ENCODE results near the gene SAA4. TPM values are rescaled to one million over a fixed set of nuclear protein-coding genes. Genes with fewer than 3 reads are reported as not detected.
"Not testable (repeated sequence)": the region's sequence is repeated elsewhere in the genome, so short reads cannot be mapped to it uniquely, and the experiment has no call there.

The SAA4 gene
- total RNA-seq, 2 experiments from 2014 or later: not detected

DNA sequence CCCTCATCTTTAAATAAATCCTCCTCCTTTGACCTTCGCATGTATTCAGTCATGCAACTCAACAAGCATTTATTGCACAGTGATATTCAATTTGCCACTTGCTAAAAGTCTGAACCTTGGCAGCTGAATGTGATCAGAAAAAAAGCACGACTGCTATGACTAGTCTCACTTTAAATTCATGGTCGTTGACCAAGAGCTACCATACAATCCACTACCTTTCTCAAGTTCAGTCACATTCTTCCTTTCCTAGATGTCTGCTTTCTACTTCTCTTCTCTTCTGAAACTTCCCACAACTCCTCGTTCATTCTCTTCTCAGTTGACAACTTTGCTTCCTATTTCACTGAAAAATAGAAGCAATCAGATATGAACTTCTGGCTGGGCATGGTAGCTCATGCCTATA lies 27.4 kb upstream of the SAA4 start:
- H3K36me3 Mint-ChIP-seq: no peaks in the 10 kb centered on the region
- peaks cover 10% of the 10 kb centered on the region for H3K4me1 Mint-ChIP-seq (ENCODE audit: low read depth)
- H3K4me3 Mint-ChIP-seq: no peak overlapping the region
- H3K27me3 Mint-ChIP-seq: no peaks in the 10 kb centered on the region
- intact Hi-C loops (cut with micrococcal nuclease): no loop called here
- no peak for DNase-seq
- H3K9me3 Mint-ChIP-seq: no peaks in the 10 kb centered on the region
- H3K27ac Mint-ChIP-seq: no peak overlapping the region
- ChIA-PET POLR2A (no interaction called here), CTCF (interaction anchor here (0.6 to 1.1 kb wide), 2 partner anchors 17 to 20 kb away, joined by 3 to 6 read pairs; no protein-coding TSS in a partner anchor)

DNA sequence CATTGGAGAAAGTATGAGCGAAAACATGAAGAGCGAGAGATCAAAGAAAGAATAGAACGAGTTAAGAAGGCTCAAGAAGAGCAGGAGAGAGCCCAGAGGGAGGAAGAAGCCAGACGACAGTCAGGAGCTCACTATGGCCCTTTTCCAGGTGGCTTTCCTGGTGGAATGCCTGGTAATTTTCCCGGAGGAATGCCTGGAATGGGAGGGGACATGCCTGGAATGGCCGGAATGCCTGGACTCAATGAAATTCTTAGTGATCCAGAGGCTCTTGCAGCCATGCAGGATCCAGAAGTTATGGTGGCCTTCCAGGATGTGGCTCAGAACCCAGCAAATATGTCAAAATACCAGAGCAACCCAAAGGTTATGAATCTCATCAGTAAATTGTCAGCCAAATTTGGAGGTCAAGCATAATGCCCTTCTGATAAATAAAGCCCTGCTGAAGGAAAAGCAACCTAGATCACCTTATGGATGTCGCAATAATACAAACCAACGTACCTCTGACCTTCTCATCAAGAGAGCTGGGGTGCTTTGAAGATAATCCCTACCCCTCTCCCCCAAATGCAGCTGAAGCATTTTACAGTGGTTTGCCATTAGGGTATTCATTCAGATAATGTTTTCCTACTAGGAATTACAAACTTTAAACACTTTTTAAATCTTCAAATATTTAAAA lies 26.2 kb upstream of the SAA4 start:
- CTCF ChIA-PET; H3K36me3 Mint-ChIP-seq; H3K27ac Mint-ChIP-seq; POLR2A ChIA-PET; H3K4me3 Mint-ChIP-seq; intact Hi-C loops (cut with micrococcal nuclease); H3K4me1 Mint-ChIP-seq (ENCODE audit: low read depth); DNase-seq; H3K27me3 Mint-ChIP-seq; H3K9me3 Mint-ChIP-seq: not testable (repeated sequence)

DNA sequence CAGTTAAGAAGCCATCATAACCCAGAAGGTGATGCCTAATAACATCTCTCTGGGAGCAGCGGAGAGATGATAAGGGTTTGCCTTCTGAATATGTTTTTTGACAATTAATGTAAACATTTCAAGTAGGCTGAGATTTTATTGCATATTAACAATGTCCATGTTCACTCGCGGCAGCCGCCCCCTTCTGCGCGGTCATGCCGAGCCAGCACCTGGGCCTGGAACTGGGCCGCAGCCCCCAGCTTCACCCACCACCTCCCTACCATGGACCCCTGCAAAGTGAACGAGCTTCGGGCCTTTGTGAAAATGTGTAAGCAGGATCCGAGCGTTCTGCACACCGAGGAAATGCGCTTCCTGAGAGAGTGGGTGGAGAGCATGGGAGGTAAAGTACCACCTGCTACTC lies 25.1 kb upstream of the SAA4 start:
- intact Hi-C loops (cut with micrococcal nuclease): no loop called here
- Mint-ChIP-seq H3K4me3 (no peak overlapping the region), H3K36me3 (no peaks in the 10 kb centered on the region), H3K27ac (no peak overlapping the region), H3K9me3 (no peaks in the 10 kb centered on the region), H3K27me3 (no peaks in the 10 kb centered on the region), H3K4me1 (ENCODE audit: low read depth) (peaks cover 2% of the 10 kb centered on the region)
- ChIA-PET POLR2A (no interaction called here), CTCF (no interaction called here)
- no peak for DNase-seq

DNA sequence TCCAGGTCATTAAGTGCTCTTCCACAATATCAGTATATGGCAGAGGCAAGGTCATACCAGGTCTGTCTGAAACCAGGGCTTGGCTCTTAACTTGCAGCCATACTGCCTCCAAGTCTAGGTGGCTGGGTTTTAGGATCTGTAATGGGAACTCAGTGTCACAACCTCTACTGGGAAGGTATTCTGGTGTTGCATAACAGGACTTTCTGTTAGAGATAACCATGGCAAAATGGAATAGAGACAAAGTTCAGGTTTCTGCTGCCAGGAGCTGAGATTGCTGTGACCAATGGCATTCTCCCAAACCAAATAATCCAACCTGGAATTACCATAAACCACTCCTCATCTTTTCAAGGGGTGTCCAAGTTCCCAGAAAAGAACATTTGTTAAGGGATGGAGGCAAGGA lies 22.7 kb upstream of the SAA4 start:
- DNase-seq: no peak
- no peak overlapping the region for H3K27ac Mint-ChIP-seq
- intact Hi-C loops (cut with micrococcal nuclease): no loop called here
- H3K4me1 Mint-ChIP-seq (ENCODE audit: low read depth): peaks cover 2% of the 10 kb centered on the region
- no peaks in the 10 kb centered on the region for H3K9me3 Mint-ChIP-seq
- ChIA-PET CTCF (interaction anchor here (1.6 kb wide), 1 partner anchor 15 kb away, joined by 5 read pairs; no protein-coding TSS in a partner anchor), POLR2A (no interaction called here)
- no peak overlapping the region for H3K4me3 Mint-ChIP-seq
- no peaks in the 10 kb centered on the region for H3K36me3 Mint-ChIP-seq
- no peaks in the 10 kb centered on the region for H3K27me3 Mint-ChIP-seq

DNA sequence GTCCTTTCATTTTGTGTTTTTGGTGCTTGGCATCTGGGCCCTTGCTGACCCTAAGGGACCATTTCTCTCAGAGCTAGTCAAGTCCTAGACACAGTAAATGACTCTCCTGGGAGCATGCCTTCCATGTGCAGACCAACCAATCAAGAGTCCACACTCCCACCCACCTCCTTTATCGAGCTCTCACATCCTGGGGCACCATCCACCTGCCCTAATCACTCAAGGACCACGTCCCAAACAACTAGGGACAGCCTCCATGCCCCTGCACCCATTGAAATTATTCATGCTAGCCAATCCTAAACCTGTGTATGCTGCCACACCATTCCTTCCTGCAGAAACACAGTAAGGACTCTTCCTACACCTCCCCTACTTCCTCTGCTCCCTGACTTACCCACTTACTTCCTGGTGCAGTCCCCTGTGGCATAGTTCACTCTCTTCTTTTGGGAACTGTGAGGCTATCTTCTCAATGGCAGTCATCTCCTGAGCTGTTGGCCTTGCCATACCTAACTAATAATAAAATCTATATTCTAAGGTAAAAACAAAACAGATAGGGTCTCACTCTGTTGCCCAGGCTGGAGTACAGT lies 18.3 kb upstream of the SAA4 start:
- Mint-ChIP-seq H3K27ac (no peak overlapping the region), H3K9me3 (no peaks in the 10 kb centered on the region), H3K36me3 (no peaks in the 10 kb centered on the region), H3K4me1 (ENCODE audit: low read depth) (no peaks in the 10 kb centered on the region), H3K27me3 (no peaks in the 10 kb centered on the region), H3K4me3 (no peak overlapping the region)
- no peak for DNase-seq
- ChIA-PET POLR2A (no interaction called here), CTCF (no interaction called here)
- intact Hi-C loops (cut with micrococcal nuclease): no loop called here

DNA sequence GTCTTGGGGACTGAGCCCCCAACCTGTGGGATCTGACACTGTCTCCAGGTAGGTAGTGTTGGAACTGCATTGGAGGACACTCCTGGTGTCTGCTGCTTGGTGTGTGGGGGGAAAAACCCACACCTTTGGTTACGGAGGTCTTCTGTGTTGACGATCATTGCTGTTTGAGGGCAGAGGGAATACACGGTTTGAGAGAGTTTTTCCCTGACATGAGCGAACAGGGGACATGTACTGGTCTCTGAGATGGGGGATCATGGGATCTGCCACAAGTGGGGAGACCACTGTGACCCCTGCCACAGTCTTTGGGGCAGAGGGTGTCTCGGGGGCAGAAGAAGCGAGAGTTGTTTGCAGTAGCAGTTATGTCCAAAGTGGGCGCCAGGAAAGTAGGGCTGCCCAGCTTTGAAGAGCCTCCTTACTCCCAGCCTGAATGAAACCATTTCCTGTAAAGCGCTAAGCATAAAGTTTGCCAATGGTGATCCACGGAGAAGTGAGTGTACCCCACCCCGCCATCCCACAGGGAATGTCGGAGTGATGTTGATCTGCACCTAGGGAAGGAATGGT lies 17.3 kb upstream of the SAA4 start:
- ChIA-PET POLR2A (no interaction called here), CTCF (no interaction called here)
- Mint-ChIP-seq H3K27ac (no peak overlapping the region), H3K9me3 (no peaks in the 10 kb centered on the region), H3K36me3 (no peaks in the 10 kb centered on the region), H3K27me3 (no peaks in the 10 kb centered on the region), H3K4me1 (ENCODE audit: low read depth) (no peaks in the 10 kb centered on the region), H3K4me3 (no peak overlapping the region)
- intact Hi-C loops (cut with micrococcal nuclease): no loop called here
- DNase-seq: no peak

DNA sequence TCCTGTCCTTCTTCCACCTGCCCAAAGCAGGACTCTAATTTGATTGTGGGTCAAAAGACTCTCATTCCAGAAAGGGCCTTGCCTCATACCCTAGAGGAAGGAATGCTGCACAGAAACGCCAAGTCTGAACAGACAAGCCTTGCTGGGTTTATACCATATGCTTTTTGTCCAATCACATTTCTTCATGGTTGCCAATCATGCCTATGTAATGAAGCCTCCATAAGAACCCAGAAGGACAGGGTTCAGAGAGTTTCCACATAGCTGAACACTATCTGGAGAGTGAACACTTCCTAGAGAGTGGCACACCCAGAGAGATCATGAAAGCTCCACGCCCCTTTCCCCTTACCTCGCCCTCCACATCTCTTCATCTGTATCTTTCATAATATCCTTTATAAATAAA lies 16.6 kb upstream of the SAA4 start:
- ChIA-PET POLR2A (no interaction called here), CTCF (interaction anchor here (1.5 kb wide), 1 partner anchor 9 kb away, joined by 9 read pairs; no protein-coding TSS in a partner anchor)
- Mint-ChIP-seq H3K27me3 (no peaks in the 10 kb centered on the region), H3K4me1 (ENCODE audit: low read depth) (no peaks in the 10 kb centered on the region), H3K4me3 (no peak overlapping the region), H3K9me3 (no peaks in the 10 kb centered on the region), H3K36me3 (no peaks in the 10 kb centered on the region), H3K27ac (no peak overlapping the region)
- intact Hi-C loops (cut with micrococcal nuclease): no loop called here
- DNase-seq: no peak

DNA sequence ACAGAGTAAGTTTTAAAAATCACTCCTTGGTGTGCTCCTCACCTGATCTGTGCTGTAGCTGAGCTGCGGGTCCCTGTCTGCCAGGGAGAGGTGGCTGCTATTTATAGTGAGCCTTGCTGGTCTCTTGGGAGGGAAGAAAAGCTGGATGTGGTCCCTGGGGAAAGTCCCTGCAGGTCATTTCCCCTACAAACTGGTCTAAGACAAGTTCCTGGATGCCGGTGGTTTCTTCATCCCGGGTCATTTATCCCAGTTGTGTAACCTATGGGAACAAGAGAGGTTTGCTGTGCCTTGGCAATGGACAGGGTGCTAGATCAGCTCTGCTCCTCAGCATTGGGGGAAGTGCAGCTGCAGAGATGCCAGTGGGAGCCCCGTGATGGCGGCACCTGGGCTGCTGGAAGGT lies 12.0 kb upstream of the SAA4 start, which contains the start of gene SAA2:
SAA2 (minus strand) TSS at position 108 of the 400 bp plus-strand sequence. CDS start 657 bp downstream, outside the sequence.
- CTCF ChIA-PET: no interaction called here
- no peak for DNase-seq
- peaks cover 16% of the 10 kb centered on the region for H3K4me1 Mint-ChIP-seq (ENCODE audit: low read depth)
- H3K4me3 Mint-ChIP-seq: no peak within 1 kb of the TSS
- intact Hi-C loops (cut with micrococcal nuclease): no loop called here
- no peaks in the 10 kb centered on the region for H3K9me3 Mint-ChIP-seq
- POLR2A ChIA-PET: no interaction called here
- no peak within 1 kb of the TSS for H3K27ac Mint-ChIP-seq
- H3K27me3 Mint-ChIP-seq: no peaks in the 10 kb centered on the region
- no peaks in the 10 kb centered on the region for H3K36me3 Mint-ChIP-seq

DNA sequence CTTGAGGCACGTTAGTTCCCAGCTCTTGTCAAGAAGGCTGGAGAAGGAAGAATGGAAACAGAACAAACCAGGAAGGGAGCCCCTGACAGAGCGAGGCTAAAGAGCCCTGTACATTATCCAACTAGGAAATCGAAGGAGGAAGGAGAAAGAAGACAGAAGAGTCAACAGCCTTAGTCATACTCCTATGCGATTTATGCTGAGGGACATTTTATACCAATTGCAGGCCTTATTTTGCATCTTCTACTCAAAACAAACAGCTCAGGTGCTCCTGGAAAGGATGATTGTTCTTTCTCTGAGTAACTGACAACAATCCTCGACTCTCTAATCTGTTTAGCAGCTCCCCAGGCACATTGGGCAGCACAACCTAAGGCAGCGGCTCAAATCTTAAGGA lies 10.6 kb upstream of the SAA4 start:
- H3K9me3 Mint-ChIP-seq, H3K27me3 Mint-ChIP-seq, H3K36me3 Mint-ChIP-seq, H3K4me3 Mint-ChIP-seq, DNase-seq, POLR2A ChIA-PET: not testable (repeated sequence)
- H3K27ac Mint-ChIP-seq: peak overlapping the region; percentile 52
- peaks cover 16% of the 10 kb centered on the region for H3K4me1 Mint-ChIP-seq (ENCODE audit: low read depth)
- CTCF ChIA-PET: interaction anchor here (1.1 to 1.2 kb wide), 2 partner anchors 17 to 21 kb away, joined by 3 read pairs; no protein-coding TSS in a partner anchor
- intact Hi-C loops (cut with micrococcal nuclease): loop anchor here (2.0 kb wide), 1 partner anchor 148 kb away; the partner anchor contains the start of gene LDHA

DNA sequence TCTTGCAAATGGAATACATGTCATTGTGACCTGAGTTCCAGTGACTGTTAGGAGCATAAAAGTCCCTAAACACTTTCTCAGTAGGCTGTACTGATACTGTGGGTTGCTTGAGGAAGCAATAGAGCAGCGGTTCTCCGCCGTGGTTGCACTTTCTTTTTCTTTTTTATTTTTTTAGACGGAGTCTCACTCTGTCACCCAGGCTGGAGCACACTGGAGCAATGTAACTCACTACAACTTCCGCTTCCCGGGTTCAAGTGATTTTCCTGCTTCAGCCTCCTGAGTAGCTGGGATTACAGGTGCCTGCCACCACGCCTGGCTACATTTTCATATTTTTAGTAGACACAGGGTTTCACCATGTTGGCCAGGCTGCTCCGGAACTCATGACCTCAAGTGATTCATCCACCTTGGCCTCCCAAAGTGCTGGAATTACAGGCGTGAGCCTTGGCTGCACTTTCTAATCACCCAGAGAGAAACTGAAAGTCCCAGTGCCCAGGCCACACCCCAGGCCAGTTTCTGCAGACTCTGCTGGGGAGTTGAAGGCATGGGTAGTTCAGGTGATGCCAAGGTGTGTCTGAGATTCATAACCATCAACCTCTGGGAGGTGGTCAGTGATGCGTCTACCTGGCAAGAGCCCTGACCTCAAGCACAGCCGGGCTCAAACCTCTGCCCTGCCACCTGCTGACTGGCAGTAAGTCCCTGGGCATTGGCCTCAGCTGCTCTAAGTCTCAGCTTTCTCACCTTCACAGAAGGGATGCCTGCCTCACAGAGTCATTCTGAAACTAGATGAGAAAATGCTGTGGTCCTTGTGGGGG lies 10.0 kb upstream of the SAA4 start:
- peak overlapping the region; percentile 56 for H3K4me3 Mint-ChIP-seq
- not testable (repeated sequence) for H3K27me3 Mint-ChIP-seq, H3K9me3 Mint-ChIP-seq, H3K36me3 Mint-ChIP-seq
- intact Hi-C loops (cut with micrococcal nuclease): loop anchor here (1.0 to 2.0 kb wide), 2 partner anchors 76 to 148 kb away; partner anchors contain the start of genes GTF2H1, HPS5 and LDHA
- DNase-seq: peak; percentile 54
- POLR2A ChIA-PET: interaction anchor here (0.6 kb wide), 1 partner anchor 75 kb away, joined by 3 read pairs; the partner anchor contains the start of gene HPS5
- CTCF ChIA-PET: interaction anchor here (1.1 to 1.2 kb wide), 2 partner anchors 18 to 22 kb away, joined by 3 read pairs; no protein-coding TSS in a partner anchor
- peaks cover 16% of the 10 kb centered on the region for H3K4me1 Mint-ChIP-seq (ENCODE audit: low read depth)
- H3K27ac Mint-ChIP-seq: peak overlapping the region; percentile 71

DNA sequence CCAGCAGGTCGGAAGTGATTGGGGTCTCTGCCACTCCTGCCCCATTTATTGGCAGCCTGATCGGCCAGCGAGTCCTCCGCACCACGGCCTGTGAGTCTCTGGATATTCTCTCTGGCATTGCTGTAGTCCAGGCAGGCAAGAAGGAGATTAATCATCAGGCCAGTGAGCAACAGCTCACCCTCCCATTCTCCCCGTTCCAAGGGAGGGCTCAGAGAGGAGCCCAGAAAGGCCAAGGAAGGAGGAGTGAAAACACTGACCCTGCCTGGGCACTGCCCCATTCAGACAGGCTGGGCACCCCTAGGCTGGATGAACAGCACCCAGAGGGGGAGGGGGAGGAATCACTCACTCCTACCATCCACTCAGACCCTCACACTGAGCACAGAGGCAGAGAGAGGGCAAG lies 8.8 kb upstream of the SAA4 start:
- Mint-ChIP-seq H3K36me3 (no peaks in the 10 kb centered on the region), H3K27me3 (no peaks in the 10 kb centered on the region), H3K9me3 (no peaks in the 10 kb centered on the region), H3K27ac (no peak overlapping the region), H3K4me3 (no peak overlapping the region), H3K4me1 (ENCODE audit: low read depth) (peaks cover 16% of the 10 kb centered on the region)
- intact Hi-C loops (cut with micrococcal nuclease): no loop called here
- CTCF ChIA-PET: interaction anchor here (0.6 kb wide), 1 partner anchor 476 kb away, joined by 3 read pairs; no protein-coding TSS in a partner anchor
- no peak for DNase-seq
- POLR2A ChIA-PET: no interaction called here
